Femur (tissue), 1 donor: ENCODE measurements around the gene GIT2.
"Not testable (repeated sequence)": the region's sequence is repeated elsewhere in the genome, so short reads cannot be mapped to it uniquely, and the experiment has no call there.

ENCODE experiments used
- DNase-seq: peaks from one replicate; pipeline ENCODE4 v3.0.0-alpha.2; 2017

GIT2 gene

GRCh38 chr12:109940339-109940923 is 55.7 kb downstream of the GIT2 start:
- no peak for DNase-seq

GRCh38 chr12:109939504-109939903 is 56.7 kb downstream of the GIT2 start:
- DNase-seq: no peak

GRCh38 chr12:109938947-109939346 is 57.2 kb downstream of the GIT2 start:
- no peak for DNase-seq

GRCh38 chr12:109937371-109937770 is 58.8 kb downstream of the GIT2 start:
- DNase-seq: no peak

DNA sequence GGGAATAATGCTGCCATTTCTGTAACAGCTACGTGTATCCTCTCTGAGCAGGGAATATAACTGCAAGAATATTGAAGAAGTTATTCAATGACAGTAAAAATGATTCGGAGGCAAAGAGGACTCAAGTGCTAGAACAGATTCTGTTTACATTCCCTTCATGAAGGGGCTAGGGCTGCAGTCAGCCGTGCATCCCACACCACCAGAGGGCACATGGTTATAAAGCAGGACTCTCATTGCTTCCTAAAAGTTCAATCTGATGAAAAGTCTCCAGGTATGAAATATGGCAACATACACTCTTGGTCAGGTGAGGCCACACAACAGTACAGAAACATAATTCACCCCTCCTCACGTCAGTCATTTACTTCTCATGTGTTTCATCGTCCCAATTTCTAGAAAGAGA is 62.1 kb downstream of the GIT2 start:
- DNase-seq: no peak

- DNase-seq: no peak
Observed at GRCh38 chr12:109932878-109933503, 63.2 kb downstream of the GIT2 start.

GRCh38 chr12:109931143-109931542 is 65.0 kb downstream of the GIT2 start:
- no peak for DNase-seq

- DNase-seq: no peak
Observed at GRCh38 chr12:109930028-109930800, 66.0 kb downstream of the GIT2 start.

DNA sequence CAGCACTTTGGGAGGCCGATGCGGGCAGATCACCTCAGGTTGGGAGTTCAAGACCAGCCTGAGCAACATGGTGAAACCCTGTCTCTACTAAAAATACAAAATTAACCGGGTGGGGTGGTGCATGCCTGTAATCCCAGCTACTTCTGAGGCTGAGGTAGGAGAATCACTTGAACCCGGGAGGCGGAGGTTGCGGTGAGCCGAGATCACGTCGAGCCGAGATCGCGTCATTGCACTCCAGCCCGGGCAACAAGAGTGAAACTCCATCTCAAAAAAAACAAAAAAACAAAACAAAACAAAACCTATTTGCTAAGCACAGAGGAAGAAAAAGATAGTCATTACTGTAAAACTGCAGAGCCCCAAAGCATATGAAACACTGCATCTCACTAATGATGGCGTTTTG is 66.8 kb downstream of the GIT2 start:
- not testable (repeated sequence) for DNase-seq

DNA sequence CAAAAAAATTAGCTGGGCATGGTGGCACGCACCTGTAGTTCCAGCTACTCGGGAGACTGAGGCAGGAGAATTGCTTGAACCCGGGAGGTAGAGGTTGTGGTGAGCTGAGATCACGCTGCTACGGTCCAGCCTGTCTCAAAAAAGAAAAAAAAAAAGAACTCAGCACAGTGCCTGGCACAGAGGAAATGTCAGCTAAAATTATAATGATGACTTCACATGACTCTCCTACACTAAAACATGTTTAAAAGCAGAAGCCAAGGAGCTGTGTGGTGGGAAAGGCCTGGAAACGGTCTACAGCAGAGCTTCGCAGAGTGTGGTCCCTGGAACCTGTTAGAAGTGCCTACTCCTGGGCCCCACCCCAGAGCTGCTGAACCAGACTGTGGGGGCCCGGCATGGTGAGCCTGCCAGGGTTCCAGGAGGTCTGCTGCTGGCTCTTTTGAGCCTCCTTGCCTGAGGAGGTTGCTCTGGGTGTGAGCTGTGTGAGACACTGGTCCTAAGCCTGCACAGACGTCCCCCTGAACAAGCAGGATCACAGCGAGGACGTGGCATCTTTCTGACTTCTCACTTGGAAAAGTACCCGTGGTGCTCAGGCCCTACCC is 68.0 kb downstream of the GIT2 start:
- DNase-seq: no peak

DNA sequence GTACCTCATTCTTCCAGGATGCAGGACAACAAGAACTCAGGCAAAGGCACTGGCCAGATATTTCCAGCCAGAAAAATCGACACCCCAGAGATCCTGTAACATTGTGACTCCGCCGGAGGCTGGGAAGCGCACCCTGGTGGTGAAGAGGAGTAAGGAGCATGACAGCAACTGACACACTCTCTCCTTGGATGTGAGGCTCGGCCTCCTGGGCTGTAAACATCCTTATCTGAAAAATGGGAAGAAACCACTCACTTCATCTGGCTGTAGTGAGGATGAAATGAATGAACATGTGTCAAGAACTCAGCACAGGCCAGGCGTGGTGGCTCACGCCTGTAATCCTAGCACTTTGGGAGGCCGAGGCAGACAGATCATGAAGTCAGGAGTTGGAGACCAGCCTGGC is 68.5 kb downstream of the GIT2 start:
- no peak for DNase-seq

DNA sequence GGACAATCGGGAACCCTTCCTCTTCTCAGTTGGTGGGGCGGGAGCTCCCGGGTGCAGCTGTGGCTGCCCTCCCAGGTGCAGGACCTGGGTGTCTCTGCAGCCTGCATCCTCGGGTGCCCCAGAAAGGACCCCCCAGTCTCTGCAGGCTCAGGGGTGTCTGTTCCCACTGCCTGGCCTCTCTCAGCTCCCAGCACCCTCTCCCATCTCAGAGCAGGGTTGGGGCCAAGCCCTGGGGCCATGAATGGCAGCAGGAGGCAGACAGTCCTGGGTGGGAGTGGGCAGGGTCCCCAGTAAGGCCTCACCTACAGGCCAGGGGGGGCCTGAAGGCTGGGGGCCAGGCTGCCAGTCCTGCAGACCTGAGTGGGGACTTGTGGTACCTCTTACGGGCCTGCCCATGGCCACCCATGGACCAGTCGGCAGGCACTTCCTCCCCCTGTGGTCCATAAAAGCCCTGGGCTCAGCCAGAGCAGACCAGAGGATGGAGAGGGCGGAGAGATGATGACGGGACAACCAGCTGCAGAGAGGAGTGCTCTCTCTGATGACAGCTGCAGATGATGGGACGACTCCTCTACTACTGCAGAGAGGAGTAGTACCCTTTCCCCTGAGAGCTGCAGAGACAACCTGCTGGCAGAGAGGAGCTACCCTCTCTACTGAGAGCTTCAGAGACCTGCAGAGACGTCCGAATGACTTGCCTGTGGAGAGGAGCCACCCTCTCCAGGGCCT is 69.5 kb downstream of the GIT2 start:
- no peak for DNase-seq

DNA sequence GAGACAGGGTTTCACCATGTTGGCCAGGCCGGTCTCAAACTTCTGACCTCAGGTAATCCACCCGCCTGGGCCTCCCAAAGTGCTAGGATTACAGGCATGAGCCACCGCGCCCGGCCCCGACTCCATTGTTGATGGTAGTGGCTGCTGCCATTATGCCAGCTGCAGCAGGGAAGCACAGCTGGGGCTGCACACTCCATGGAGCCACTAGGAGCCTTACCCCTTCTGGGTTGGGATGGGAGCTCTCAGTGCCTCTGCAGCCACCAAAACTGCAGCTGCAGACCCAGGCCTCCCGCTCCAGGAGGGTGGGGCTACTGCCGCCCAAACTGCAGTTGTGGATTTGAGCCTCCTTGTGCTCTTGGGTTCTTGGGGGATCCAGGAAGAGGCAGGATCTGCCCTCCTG is 70.2 kb downstream of the GIT2 start:
- no peak for DNase-seq

GRCh38 chr12:109925185-109925840 is 70.9 kb downstream of the GIT2 start:
- DNase-seq: no peak

DNA sequence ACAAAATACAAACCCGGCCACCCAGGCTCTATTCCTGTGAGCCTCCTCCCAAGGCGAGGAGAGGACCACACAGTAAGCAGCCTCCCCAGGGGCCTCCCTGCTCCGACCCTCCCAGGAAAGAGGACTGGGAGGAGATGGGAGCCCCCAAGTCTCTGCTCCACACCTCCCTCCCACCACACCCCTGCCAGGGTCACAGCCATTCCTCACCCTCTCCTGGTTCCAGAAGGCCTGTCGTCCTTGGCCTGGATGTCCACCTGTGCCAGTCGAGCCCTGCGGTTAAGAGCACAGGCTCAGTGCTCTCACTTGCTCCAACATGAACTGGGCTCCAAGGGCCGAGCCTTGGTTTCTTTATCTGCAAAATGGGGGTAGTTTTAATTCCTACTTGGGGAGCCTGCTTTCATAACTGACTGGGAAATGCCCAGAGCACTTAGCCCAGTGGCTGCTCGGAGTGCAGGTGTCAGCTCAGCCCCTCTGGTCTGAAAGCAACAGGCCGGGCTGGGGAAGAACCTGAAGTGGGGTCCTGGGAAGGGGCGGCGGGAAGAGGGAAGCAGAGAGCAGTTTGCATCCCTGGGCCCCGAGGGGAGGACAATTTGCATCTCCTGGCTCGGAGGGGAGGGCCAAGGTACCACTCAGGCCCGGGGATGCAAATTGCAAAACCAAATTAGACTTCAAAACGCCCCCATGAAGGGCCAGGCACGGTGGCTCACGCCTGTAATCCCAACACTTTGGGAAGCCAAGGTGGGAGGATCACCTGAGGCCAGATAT is 72.5 kb downstream of the GIT2 start:
- DNase-seq: no peak

DNA sequence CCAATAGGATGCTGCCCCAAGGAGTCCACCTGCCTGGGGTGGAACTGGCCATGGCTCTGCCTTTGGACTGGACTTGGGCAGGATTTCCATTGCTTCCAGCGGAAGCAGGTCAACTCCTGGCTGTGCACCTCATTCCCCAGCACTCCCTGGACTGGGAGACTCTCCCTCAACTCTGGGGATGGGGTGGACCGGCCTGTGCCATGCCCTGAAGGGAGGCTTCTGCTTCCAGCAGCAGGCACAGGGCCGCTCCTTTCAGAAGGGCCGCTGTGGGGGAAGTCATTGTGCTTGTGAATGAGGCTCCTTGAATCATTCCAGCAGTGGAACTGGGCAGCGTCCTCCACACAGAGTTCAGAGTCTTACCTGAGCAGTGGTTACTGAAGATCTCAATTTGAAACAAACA is 73.1 kb downstream of the GIT2 start:
- DNase-seq: no peak

DNA sequence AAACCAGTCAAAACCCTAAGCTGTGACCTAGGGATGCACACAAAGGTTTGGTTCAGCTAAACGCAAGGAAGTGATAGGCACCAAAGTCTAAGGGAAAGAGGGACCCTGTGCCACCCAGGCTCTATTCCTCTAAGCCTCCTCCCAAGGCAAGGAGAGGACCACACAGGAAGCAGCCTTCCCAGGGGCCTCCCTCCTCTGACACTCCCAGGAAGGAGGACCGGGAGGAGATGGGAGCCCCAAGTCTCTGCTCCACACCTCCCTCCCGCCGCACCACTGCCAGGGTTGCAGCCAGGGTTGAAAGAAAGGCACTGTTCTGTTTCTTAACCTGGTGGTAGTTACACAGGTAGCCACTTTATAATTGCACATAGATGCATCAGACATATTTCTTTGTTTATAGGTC is 74.2 kb downstream of the GIT2 start:
- DNase-seq: no peak

GRCh38 chr12:109920261-109920780 is 75.8 kb downstream of the GIT2 start:
- no peak for DNase-seq

- no peak for DNase-seq
Observed at GRCh38 chr12:109919456-109919855, 76.7 kb downstream of the GIT2 start.

DNA sequence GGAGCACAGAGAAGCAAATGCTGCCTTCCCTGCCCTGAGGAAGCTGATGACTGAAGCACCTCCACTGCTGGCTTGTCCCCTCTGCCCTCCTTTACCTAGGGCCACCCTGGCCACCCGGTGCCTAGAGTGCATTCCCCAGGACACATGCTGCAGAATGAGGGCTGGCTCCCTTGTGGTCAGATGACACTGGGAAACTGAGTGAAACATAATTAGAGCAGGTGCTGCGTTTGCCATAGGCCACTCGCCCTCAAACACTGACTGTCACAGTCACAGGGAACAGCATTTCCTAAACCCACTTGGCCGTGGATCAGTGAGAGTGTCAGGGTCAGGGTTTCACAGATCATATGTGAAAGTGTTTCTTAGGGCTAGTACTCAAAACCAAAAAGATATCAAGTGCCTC is 80.1 kb downstream of the GIT2 start:
- no peak for DNase-seq

- no peak for DNase-seq
Observed at GRCh38 chr12:109915171-109916040, 80.8 kb downstream of the GIT2 start.
